Endodermal cell (in vitro differentiated cells): ENCODE results near the gene NLGN1. TPM values are rescaled to one million over a fixed set of nuclear protein-coding genes. Genes with fewer than 3 reads are reported as not detected.

Source experiments
- DNase-seq: peaks from one replicate; pipeline ENCODE4 v3.0.0-alpha.2; 2017
- H3K27ac ChIP-seq: 2 replicates; pipeline ENCODE4 v1.5.1; 2013; ENCODE audit warnings: mild to moderate bottlenecking, low read depth, low read length, moderate library complexity
- H3K27me3 ChIP-seq: 2 replicates; pipeline ENCODE4 v1.6.1; 2013; ENCODE audit warnings: mild to moderate bottlenecking, low read length, moderate library complexity; ENCODE audit not compliant: insufficient read depth, control insufficient read depth, poor library complexity, severe bottlenecking
- H3K36me3 ChIP-seq: 2 replicates; pipeline ENCODE4 v1.7.0; 2013; ENCODE audit warnings: mild to moderate bottlenecking, low read length, moderate library complexity; ENCODE audit not compliant: control insufficient read depth, insufficient read depth
- H3K4me1 ChIP-seq: one replicate; pipeline ENCODE4 v1.7.0; 2013; ENCODE audit warnings: low read length; ENCODE audit not compliant: control insufficient read depth, insufficient read depth
- H3K4me3 ChIP-seq: 2 replicates; pipeline ENCODE4 v1.5.1; 2013; ENCODE audit warnings: mild to moderate bottlenecking, low read length, moderate library complexity
- H3K9ac ChIP-seq: 2 replicates; pipeline ENCODE4 v1.6.1; 2013; ENCODE audit warnings: mild to moderate bottlenecking, low read length, moderate library complexity; ENCODE audit not compliant: poor library complexity, severe bottlenecking; ENCODE audit errors: extremely low read depth
- H3K9me3 ChIP-seq: 2 replicates; pipeline ENCODE4 v1.6.1; 2013; ENCODE audit warnings: mild to moderate bottlenecking, low read length, moderate library complexity; ENCODE audit not compliant: control insufficient read depth
- H3K27ac Mint-ChIP-seq: 2 replicates; pipeline ENCODE4 v1.8.0; 2020; ENCODE audit warnings: mixed read lengths
- H3K27me3 Mint-ChIP-seq: 2 replicates; pipeline ENCODE4 v1.8.0; 2021; ENCODE audit warnings: mild to moderate bottlenecking, mixed read lengths; ENCODE audit not compliant: insufficient read depth
- H3K36me3 Mint-ChIP-seq: 2 replicates; pipeline ENCODE4 v1.8.0; 2020; ENCODE audit warnings: low read depth, mixed read lengths
- H3K4me1 Mint-ChIP-seq: 2 replicates; pipeline ENCODE4 v1.8.0; 2020; ENCODE audit warnings: mixed read lengths
- H3K4me3 Mint-ChIP-seq: 2 replicates; pipeline ENCODE4 v1.8.0; 2020; ENCODE audit warnings: mild to moderate bottlenecking, moderate library complexity, mixed read lengths
- H3K9me3 Mint-ChIP-seq: 2 replicates; pipeline ENCODE4 v1.8.0; 2020; ENCODE audit warnings: mild to moderate bottlenecking, mixed read lengths
- WGBS, 2 experiments: methylation state at CpG; one replicate each; pipeline versions ENCODE4 v1.1.5 to v1.1.7; 2013; ENCODE audit warnings: missing lambda C conversion rate in 2 of 2, mixed read lengths in 1 of 2; ENCODE audit not compliant: insufficient coverage in 1 of 2, insufficient read length in 1 of 2; 5-methylcytosine and 5-hydroxymethylcytosine counted together
- total RNA-seq, 2 donors: library from RNA; stranded (reverse); fragmentation: NEBNext Ultra II Directional in 1 of 2; extraction: Animal tissue kit (Norgen Biotek cat#: 25700) in 1 of 2; gene quantifications; 2 replicates in 1 of 2; 3 replicates in 1 of 2; pipeline ENCODE4 v1.2.1, GENCODE V29; 2021
- TF ChIP-seq, protein P1 (sequence below): fragments of 200-600 bp; sonication (generic); conservative IDR thresholded peaks from 2 replicates; pipeline ENCODE4 v1.5.0; 2021; ENCODE audit warnings: antibody characterized with exemption, mild to moderate bottlenecking

The NLGN1 gene
- total RNA-seq, 2 donors from 2014 or later, result 3.4 to 14.3 TPM

DNA sequence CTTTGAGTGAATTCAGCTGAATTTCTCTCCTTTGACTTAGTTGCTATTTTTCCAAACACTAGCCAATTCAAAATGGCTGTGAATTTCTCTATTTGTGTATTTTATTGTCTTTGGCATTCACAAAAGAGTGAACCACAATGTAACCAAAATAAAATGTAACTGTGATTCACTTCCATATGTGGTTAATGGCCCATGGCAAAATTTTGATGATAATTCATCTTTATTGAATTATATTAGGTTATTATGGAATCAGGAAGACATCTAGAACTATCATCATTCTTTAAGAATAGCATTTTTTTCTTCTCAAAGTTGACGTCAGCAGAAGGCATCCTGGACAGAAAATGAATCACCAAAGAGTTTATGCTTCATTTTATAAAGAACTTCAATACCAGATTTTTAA, 756.3 kb downstream of the NLGN1 start:
- H3K36me3 Mint-ChIP-seq, result no peaks in the 10 kb centered on the region
- TF ChIP-seq, protein P1, sequence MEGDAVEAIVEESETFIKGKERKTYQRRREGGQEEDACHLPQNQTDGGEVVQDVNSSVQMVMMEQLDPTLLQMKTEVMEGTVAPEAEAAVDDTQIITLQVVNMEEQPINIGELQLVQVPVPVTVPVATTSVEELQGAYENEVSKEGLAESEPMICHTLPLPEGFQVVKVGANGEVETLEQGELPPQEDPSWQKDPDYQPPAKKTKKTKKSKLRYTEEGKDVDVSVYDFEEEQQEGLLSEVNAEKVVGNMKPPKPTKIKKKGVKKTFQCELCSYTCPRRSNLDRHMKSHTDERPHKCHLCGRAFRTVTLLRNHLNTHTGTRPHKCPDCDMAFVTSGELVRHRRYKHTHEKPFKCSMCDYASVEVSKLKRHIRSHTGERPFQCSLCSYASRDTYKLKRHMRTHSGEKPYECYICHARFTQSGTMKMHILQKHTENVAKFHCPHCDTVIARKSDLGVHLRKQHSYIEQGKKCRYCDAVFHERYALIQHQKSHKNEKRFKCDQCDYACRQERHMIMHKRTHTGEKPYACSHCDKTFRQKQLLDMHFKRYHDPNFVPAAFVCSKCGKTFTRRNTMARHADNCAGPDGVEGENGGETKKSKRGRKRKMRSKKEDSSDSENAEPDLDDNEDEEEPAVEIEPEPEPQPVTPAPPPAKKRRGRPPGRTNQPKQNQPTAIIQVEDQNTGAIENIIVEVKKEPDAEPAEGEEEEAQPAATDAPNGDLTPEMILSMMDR, result no peak
- H3K9ac ChIP-seq, result no peak overlapping the region
- H3K27ac Mint-ChIP-seq, result no peak overlapping the region
- no peaks in the 10 kb centered on the region for H3K9me3 Mint-ChIP-seq
- H3K27me3 ChIP-seq, result no peaks in the 10 kb centered on the region
- no peaks in the 10 kb centered on the region for H3K36me3 ChIP-seq
- no peak overlapping the region for H3K27ac ChIP-seq
- H3K4me1 Mint-ChIP-seq, result peaks cover 8% of the 10 kb centered on the region
- H3K4me1 ChIP-seq, result peaks cover 1% of the 10 kb centered on the region
- no peak overlapping the region for H3K4me3 Mint-ChIP-seq
- no CpG with 5 or more reads among the region's 1 CpG for WGBS, 2 experiments
- H3K9me3 ChIP-seq, result no peaks in the 10 kb centered on the region
- no peak for DNase-seq
- no peak overlapping the region for H3K4me3 ChIP-seq
- no peaks in the 10 kb centered on the region for H3K27me3 Mint-ChIP-seq

DNA sequence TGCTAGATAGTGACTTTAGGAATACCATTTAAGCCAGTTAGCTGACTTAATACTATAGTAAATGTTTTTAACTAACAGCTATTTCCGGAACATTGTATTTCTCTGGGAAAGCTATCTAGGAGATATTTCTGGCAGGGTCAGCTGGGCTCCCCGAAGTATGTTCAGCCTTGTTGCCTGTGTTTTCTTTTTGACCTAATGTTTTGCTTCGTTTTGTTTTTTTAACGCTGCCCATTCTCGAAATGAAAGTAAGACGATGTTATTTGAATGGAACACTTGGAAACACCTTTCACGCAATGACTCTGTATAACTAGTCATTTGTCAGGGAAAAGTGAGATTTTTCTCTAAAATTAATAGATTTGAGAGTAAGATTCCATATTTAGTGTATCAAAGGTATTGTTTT, 758.7 kb downstream of the NLGN1 start:
- peaks cover 2% of the 10 kb centered on the region for H3K9me3 Mint-ChIP-seq
- no peaks in the 10 kb centered on the region for H3K27me3 Mint-ChIP-seq
- Histone ChIP-seq H3K4me3 (no peak overlapping the region), H3K9me3 (no peaks in the 10 kb centered on the region), H3K36me3 (no peaks in the 10 kb centered on the region), H3K27ac (no peak overlapping the region), H3K9ac (no peak overlapping the region), H3K4me1 (peaks cover 6% of the 10 kb centered on the region), H3K27me3 (no peaks in the 10 kb centered on the region)
- whole genome bisulfite sequencing, 2 experiments, result 93 to 96% methylated on average over 6 to 7 of the region's 7 CpGs
- H3K4me1 Mint-ChIP-seq, result peaks cover 14% of the 10 kb centered on the region
- no peak overlapping the region for H3K27ac Mint-ChIP-seq
- H3K4me3 Mint-ChIP-seq, result no peak overlapping the region
- no peak for DNase-seq
- H3K36me3 Mint-ChIP-seq, result no peaks in the 10 kb centered on the region
- TF ChIP-seq, protein P1, result no peak

DNA sequence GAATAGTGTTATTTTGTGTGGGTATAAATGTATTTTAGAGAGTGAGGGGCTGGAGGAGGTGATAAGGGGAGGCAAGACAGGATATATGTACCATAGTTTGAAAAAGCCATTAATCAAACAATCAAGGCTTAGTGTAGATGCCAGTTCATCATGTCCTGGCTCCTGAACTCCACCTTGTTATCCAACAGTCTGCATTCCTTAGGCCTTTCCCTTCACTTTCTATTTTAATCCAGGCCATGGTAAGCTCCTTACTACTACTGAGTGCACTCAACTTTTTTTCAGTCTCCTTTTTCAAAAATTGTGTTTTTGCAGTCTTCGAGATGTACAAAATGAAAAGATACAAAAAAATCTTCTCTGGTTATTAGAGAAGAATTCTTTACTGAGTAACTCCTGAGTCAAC, 761.1 kb downstream of the NLGN1 start:
- H3K4me3 Mint-ChIP-seq, result no peak overlapping the region
- no peak overlapping the region for H3K4me3 ChIP-seq
- peaks cover 3% of the 10 kb centered on the region for H3K9me3 ChIP-seq
- TF ChIP-seq, protein P1, result no peak
- no peak for DNase-seq
- peaks cover 14% of the 10 kb centered on the region for H3K9me3 Mint-ChIP-seq
- H3K27me3 Mint-ChIP-seq, result no peaks in the 10 kb centered on the region
- H3K27ac Mint-ChIP-seq, result no peak overlapping the region
- H3K4me1 Mint-ChIP-seq, result peaks cover 14% of the 10 kb centered on the region
- no peaks in the 10 kb centered on the region for H3K36me3 Mint-ChIP-seq
- H3K27ac ChIP-seq, result no peak overlapping the region
- peaks cover 6% of the 10 kb centered on the region for H3K4me1 ChIP-seq
- H3K36me3 ChIP-seq, result no peaks in the 10 kb centered on the region
- 88% methylated on average over 1 of the region's 1 CpG; no CpG with 5 or more reads in 1 of the 2 experiments for WGBS, 2 experiments
- H3K9ac ChIP-seq, result no peak overlapping the region
- no peaks in the 10 kb centered on the region for H3K27me3 ChIP-seq
